Gastroesophageal sphincter (tissue), 4 donors: ENCODE results near the gene TPBG. TPM values are rescaled to one million over a fixed set of nuclear protein-coding genes. Genes with fewer than 3 reads are reported as not detected.
A peak's percentile ranks its signal among the peaks of the same experiment; 100 is the strongest.

Experiments
- ATAC-seq: fragments of 150-250 bp; one replicate; pipeline ENCODE4 v1.9.1; 2016; ENCODE audit warnings: mild to moderate bottlenecking, moderate library complexity
- H3K27ac ChIP-seq, 4 donors: fragments of 200-600 bp; sonication (generic) in 3 of 4; 1 replicate in 3 of 4; 2 replicates in 1 of 4; pipeline ENCODE4 v1.5.1; 2016 to 2019
- H3K27me3 ChIP-seq: fragments of 200-600 bp; sonication (generic); one replicate; pipeline ENCODE4 v1.5.1; 2019
- H3K36me3 ChIP-seq, 2 donors: fragments of 200-600 bp; sonication (generic); one replicate each; pipeline ENCODE4 v1.5.1; 2019; ENCODE audit warnings: control low read depth in 1 of 2
- H3K4me1 ChIP-seq, 3 donors: fragments of 200-600 bp; sonication (generic); 1 replicate in 2 of 3; 2 replicates in 1 of 3; pipeline ENCODE4 v1.5.1; 2016 to 2019; ENCODE audit warnings: control low read depth in 2 of 3
- H3K4me3 ChIP-seq, 2 donors: fragments of 200-600 bp; sonication (generic); one replicate each; pipeline ENCODE4 v1.5.1; 2019; ENCODE audit warnings: mild to moderate bottlenecking in 1 of 2, moderate library complexity in 1 of 2
- H3K9me3 ChIP-seq, 3 donors: fragments of 200-600 bp; sonication (generic); one replicate each; pipeline ENCODE4 v1.5.1; 2017 to 2019; ENCODE audit warnings: control low read depth in 2 of 3
- EP300 ChIP-seq: sonication (generic); formaldehyde crosslinking; IDR thresholded peaks from one replicate; pipeline ENCODE4 v1.6.1; 2017; ENCODE audit warnings: antibody characterized with exemption, mild to moderate bottlenecking
- POLR2A ChIP-seq, 2 donors: fragments of 450-650 bp; IDR thresholded peaks; one replicate each; pipeline ENCODE4 v1.6.1; 2017; ENCODE audit warnings: antibody characterized with exemption in 2 of 2, mild to moderate bottlenecking in 2 of 2, moderate library complexity in 1 of 2
- POLR2AphosphoS5 ChIP-seq: sonication (generic); formaldehyde crosslinking; IDR thresholded peaks from one replicate; pipeline ENCODE4 v1.6.1; 2017; ENCODE audit warnings: antibody characterized with exemption
- WGBS, 2 donors: methylation state at CpG; one replicate each; pipeline ENCODE4 v1.1.5; 2018; ENCODE audit warnings: low coverage in 1 of 2; 5-methylcytosine and 5-hydroxymethylcytosine counted together
- total RNA-seq, 4 donors: library from RNA; depleted of rRNA; stranded (reverse); fragments of >200 nt; gene quantifications; one replicate each; pipeline ENCODE4 v1.1.0, GENCODE V29; 2016
- TF ChIP-seq, protein P1 (sequence below), 4 experiments: fragments of 200-600 bp in 2 of 4; fragments of 450-650 bp in 2 of 4; sonication (generic) in 1 of 4; IDR thresholded peaks; one replicate each; pipeline ENCODE4 v1.5.1; 2017 to 2019; ENCODE audit warnings: antibody characterized with exemption in 4 of 4, mild to moderate bottlenecking in 2 of 4, moderate library complexity in 2 of 4

TPBG gene, protein sequence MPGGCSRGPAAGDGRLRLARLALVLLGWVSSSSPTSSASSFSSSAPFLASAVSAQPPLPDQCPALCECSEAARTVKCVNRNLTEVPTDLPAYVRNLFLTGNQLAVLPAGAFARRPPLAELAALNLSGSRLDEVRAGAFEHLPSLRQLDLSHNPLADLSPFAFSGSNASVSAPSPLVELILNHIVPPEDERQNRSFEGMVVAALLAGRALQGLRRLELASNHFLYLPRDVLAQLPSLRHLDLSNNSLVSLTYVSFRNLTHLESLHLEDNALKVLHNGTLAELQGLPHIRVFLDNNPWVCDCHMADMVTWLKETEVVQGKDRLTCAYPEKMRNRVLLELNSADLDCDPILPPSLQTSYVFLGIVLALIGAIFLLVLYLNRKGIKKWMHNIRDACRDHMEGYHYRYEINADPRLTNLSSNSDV
- total RNA-seq, result 100 to 1,000 TPM in 1 of 4 donors, 10 to 100 TPM in 3; 23.3 to 126 (median 84.5) TPM

DNA sequence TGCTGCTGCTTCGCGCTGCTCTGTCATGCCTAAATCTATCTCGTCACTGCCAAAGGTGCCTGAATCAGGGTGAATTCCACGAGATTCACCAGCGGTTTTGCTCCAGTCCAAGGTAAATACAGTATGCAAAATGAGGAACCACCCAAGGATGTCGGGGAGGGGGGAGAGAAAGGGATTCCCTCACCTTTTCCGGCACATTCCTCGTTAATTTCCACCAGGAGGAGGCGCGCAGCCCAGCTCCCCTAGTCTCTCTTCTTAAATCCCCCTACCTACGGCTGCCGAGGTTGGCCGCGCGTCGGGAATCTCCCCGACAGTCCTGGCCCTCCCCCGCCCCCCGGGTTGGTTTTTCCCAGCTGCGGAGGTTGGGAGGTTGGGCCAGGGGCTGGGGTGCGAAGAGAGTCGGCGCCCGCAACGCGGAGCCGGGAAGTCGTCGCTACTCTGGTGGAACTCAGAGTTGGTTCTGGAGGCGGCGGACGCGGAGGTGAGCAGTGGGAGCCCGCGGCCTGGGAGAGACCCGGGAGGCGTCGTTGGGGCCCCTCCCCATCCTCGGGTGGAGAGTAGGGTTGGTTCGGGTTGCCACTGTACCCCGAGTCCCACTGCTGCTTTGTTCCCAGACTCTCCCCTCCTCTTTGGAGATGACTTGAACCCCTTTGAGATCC is at the start of gene TPBG:
Gene TPBG, plus strand, starts transcription at position 390 of the 659 bp plus-strand sequence. CDS start 1,145 bp downstream, outside the sequence.
- Histone ChIP-seq H3K36me3 (no peaks in the 10 kb centered on the region), H3K4me3 (peak within 1 kb of the TSS; percentile 73 to 87), H3K9me3 (no peaks in the 10 kb centered on the region), H3K27me3 (no peaks in the 10 kb centered on the region), H3K27ac (peak within 1 kb of the TSS; percentile 70 to 97 (median 94)), H3K4me1 (peaks cover 0 to 59% (median 0%) of the 10 kb centered on the region in 3 donors)
- 0% methylated on average over 5 to 7 of the region's 41 CpGs for WGBS, 2 donors
- ATAC-seq, result peak; percentile 70
- TF ChIP-seq POLR2AphosphoS5, result peak; percentile 18
- TF ChIP-seq, protein P1, sequence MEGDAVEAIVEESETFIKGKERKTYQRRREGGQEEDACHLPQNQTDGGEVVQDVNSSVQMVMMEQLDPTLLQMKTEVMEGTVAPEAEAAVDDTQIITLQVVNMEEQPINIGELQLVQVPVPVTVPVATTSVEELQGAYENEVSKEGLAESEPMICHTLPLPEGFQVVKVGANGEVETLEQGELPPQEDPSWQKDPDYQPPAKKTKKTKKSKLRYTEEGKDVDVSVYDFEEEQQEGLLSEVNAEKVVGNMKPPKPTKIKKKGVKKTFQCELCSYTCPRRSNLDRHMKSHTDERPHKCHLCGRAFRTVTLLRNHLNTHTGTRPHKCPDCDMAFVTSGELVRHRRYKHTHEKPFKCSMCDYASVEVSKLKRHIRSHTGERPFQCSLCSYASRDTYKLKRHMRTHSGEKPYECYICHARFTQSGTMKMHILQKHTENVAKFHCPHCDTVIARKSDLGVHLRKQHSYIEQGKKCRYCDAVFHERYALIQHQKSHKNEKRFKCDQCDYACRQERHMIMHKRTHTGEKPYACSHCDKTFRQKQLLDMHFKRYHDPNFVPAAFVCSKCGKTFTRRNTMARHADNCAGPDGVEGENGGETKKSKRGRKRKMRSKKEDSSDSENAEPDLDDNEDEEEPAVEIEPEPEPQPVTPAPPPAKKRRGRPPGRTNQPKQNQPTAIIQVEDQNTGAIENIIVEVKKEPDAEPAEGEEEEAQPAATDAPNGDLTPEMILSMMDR (IDR thresholded peaks at IDR 0.05), result peak in 3 of 4 experiments; percentile 8 to 48 (median 39)
- no peak for TF ChIP-seq EP300
- peak; percentile 43 to 53 for TF ChIP-seq POLR2A (IDR thresholded peaks at IDR 0.05)

DNA sequence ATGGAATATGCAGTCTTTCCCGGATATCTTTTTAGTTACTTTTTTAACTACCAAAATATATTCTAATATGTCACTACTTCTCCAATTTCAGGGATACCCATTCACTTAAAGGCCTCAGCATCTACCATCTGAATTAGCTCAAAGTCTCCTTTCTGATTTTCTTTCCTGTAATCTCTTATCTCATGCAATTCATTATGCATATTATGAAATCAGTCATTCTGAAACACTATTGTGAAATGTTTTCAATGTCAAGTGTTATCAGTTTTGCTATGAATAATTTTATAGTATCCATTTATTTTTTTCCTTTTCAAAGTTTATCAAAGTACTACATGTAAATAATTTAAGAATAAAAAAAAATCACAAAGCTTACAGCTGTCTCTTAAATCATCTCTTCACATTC is 41.2 kb upstream of the TPBG start:
- H3K27me3 ChIP-seq, result no peaks in the 10 kb centered on the region

DNA sequence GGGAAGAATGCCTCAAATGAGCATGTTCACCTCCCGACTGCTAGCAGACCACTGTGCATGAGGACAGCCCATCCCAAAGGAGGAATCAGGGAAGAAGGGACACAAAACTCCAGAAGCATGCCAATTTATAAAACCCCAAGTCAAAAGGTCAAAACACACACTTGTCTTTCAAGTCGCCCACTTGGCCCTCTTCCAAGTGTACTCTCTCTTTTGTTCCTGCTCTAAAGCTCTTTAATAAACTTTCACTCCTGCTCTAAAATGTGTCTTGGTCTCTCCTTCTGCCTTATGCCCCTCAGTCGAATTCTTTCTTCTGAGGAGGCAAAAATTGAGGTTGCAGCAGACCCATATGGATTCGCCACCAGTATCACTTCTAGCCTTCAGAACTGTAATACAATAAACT is 33.9 kb upstream of the TPBG start:
- Histone ChIP-seq H3K4me3 (no peak overlapping the region), H3K36me3 (no peaks in the 10 kb centered on the region), H3K27me3 (no peaks in the 10 kb centered on the region), H3K27ac (no peak overlapping the region), H3K4me1 (peaks cover 0 to 9% (median 0%) of the 10 kb centered on the region in 3 donors), H3K9me3 (no peaks in the 10 kb centered on the region)
- TF ChIP-seq POLR2AphosphoS5, result no peak
- TF ChIP-seq, protein P1 (IDR thresholded peaks at IDR 0.05), result no peak
- no peak for TF ChIP-seq EP300
- no peak for TF ChIP-seq POLR2A (IDR thresholded peaks at IDR 0.05)
- WGBS, 2 donors, result 51 to 67% methylated on average over 3 to 4 of the region's 4 CpGs
- no peak for ATAC-seq

More for the DNA sequence above, 41.2 kb upstream of the TPBG start:
- no peaks in the 10 kb centered on the region for H3K9me3 ChIP-seq
- no peak overlapping the region for H3K4me3 ChIP-seq
- ATAC-seq, result no peak
- no peaks in the 10 kb centered on the region for H3K36me3 ChIP-seq
- H3K4me1 ChIP-seq, result peaks cover 0 to 8% (median 0%) of the 10 kb centered on the region in 3 donors
- TF ChIP-seq POLR2A (IDR thresholded peaks at IDR 0.05) (no peak), EP300 (no peak), POLR2AphosphoS5 (no peak)
- TF ChIP-seq, protein P1 (IDR thresholded peaks at IDR 0.05), result no peak
- H3K27ac ChIP-seq, result no peak overlapping the region
- 88 to 100% methylated on average over 1 of the region's 1 CpG for WGBS, 2 donors

DNA sequence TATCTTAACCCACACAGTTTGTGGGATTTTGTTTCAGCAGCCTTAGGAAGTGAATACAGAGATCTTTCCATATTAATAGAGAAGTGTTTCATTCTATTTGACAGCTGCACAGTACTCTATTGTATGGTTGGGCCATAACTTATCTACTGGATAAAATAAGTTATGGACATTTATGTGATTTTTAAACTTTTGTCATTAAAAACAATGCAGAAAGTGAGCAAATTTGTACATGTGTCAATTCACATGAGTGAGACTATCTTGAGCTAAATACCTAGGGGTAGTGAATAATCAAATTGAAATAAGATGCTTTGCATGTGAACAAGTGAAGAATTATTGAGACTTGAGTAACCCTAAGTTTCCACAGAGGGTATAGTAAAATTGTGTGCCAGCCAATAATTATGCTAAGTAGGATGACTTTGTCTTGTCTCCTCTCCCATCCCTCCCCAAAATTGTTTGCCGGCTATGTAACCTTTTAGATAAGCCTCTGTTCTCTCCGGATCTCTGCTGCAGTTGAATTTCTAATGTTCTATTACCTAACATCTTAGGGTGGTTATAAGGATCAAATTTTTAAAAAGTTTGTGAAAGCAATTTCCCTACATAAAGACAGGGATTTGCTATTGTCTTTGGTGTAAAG is 33.3 kb upstream of the TPBG start:
- Histone ChIP-seq H3K4me1 (peaks cover 0 to 9% (median 0%) of the 10 kb centered on the region in 3 donors), H3K9me3 (no peaks in the 10 kb centered on the region), H3K27me3 (no peaks in the 10 kb centered on the region), H3K4me3 (no peak overlapping the region), H3K36me3 (no peaks in the 10 kb centered on the region), H3K27ac (no peak overlapping the region)
- 68 to 77% methylated on average over 2 of the region's 2 CpGs for WGBS, 2 donors
- ATAC-seq, result no peak
- TF ChIP-seq POLR2AphosphoS5 (no peak), POLR2A (IDR thresholded peaks at IDR 0.05) (no peak), EP300 (no peak)
- TF ChIP-seq, protein P1 (IDR thresholded peaks at IDR 0.05), result no peak
